ENCODE results near the gene IRAK3. TPM values are rescaled to one million over a fixed set of nuclear protein-coding genes. Genes with fewer than 3 reads are reported as not detected.

IRAK3 gene
- total RNA-seq, 1 experiment from 2014 or later: 0.12 TPM

- intact Hi-C loops (cut with micrococcal nuclease): no loop called here
- no TSS peak for BruUV-seq (replicated peaks)
- no peak overlapping the region for H2AFZ ChIP-seq (ENCODE audit: low read depth, low read length, poor library complexity, severe bottlenecking)
- DNase-seq (ENCODE audit: low read depth, low spot score) (no peak), ATAC-seq (no peak)
- ChIA-PET CTCF (no interaction called here), POLR2A (no interaction called here), RAD21 (ENCODE audit: low non-redundant PET in 1 of 2, low total read pairs in 2 of 2, uncharacterized antibody in 2 of 2, unreplicated experiment in 2 of 2) (no interaction called here)
- no peak overlapping the region for H3K4me3 ChIP-seq (replicated peaks in 1 of 2; ENCODE audit: low read depth in 1 of 2, low read length in 2 of 2)
- no peaks in the 10 kb centered on the region for H3K9me2 ChIP-seq (ENCODE audit: insufficient read depth)
- no peak overlapping the region for H3K9ac ChIP-seq (ENCODE audit: low read length)
- no peaks in the 10 kb centered on the region for H3K9me3 ChIP-seq (ENCODE audit: control insufficient read depth in 1 of 2, insufficient read depth in 1 of 2, low read depth in 1 of 2, low read length in 2 of 2)
- no peaks in the 10 kb centered on the region for H3K36me3 ChIP-seq (ENCODE audit: control insufficient read depth in 1 of 2, insufficient read depth in 2 of 2, low read length in 2 of 2)
- H4K20me1 ChIP-seq (ENCODE audit: insufficient read depth): no peaks in the 10 kb centered on the region
- no peaks in the 10 kb centered on the region for H3K79me2 ChIP-seq (ENCODE audit: insufficient read depth, low read length)
- TF ChIP-seq EZH2phosphoT487 (IDR thresholded peaks at IDR 0.05; ENCODE audit: borderline replicate concordance) (no peak), CBX3 (IDR thresholded peaks at IDR 0.05; ENCODE audit: low read depth) (no peak), FOSL1 (IDR thresholded peaks at IDR 0.05; ENCODE audit: low read depth) (no peak), SIN3A (IDR thresholded peaks at IDR 0.05; ENCODE audit: low read depth) (no peak)
- no peak overlapping the region for H3K27ac ChIP-seq (ENCODE audit: low read depth, low read length)
- no peak overlapping the region for H3K4me2 ChIP-seq (ENCODE audit: low read length)
- H3K4me1 ChIP-seq (ENCODE audit: control insufficient read depth in 1 of 2, insufficient read depth in 2 of 2, low read length in 2 of 2): peaks cover 3 to 5% of the 10 kb centered on the region in 2 experiments; a peak in 2 of 4 replicates
- no peaks in the 10 kb centered on the region for H3K27me3 ChIP-seq (ENCODE audit: insufficient read depth, low read length)
Measured at GRCh38 chr12:66297080-66297479, 108.1 kb downstream of the IRAK3 start.

GRCh38 chr12:66297923-66298322, 108.9 kb downstream of the IRAK3 start:
- no peaks in the 10 kb centered on the region for H3K36me3 ChIP-seq (ENCODE audit: control insufficient read depth in 1 of 2, insufficient read depth in 2 of 2, low read length in 2 of 2)
- H3K27ac ChIP-seq (ENCODE audit: low read depth, low read length): no peak overlapping the region
- ATAC-seq (no peak), DNase-seq (ENCODE audit: low read depth, low spot score) (no peak)
- no peaks in the 10 kb centered on the region for H3K79me2 ChIP-seq (ENCODE audit: insufficient read depth, low read length)
- no peak overlapping the region for H3K4me2 ChIP-seq (ENCODE audit: low read length)
- no peaks in the 10 kb centered on the region for H3K27me3 ChIP-seq (ENCODE audit: insufficient read depth, low read length)
- no TSS peak for BruUV-seq (replicated peaks)
- no peak overlapping the region for H2AFZ ChIP-seq (ENCODE audit: low read depth, low read length, poor library complexity, severe bottlenecking)
- H3K9ac ChIP-seq (ENCODE audit: low read length): no peak overlapping the region
- H3K4me1 ChIP-seq (ENCODE audit: control insufficient read depth in 1 of 2, insufficient read depth in 2 of 2, low read length in 2 of 2): peaks cover 3 to 5% of the 10 kb centered on the region in 2 experiments; a peak in 2 of 4 replicates
- H3K9me3 ChIP-seq (ENCODE audit: control insufficient read depth in 1 of 2, insufficient read depth in 1 of 2, low read depth in 1 of 2, low read length in 2 of 2): no peaks in the 10 kb centered on the region
- no peak for TF ChIP-seq SP1 (IDR thresholded peaks at IDR 0.05; ENCODE audit: low read depth)
- TF ChIP-seq RAD21 (IDR thresholded peaks at IDR 0.05; ENCODE audit: low read depth): no peak
- no peak for TF ChIP-seq CEBPB (IDR thresholded peaks at IDR 0.05; ENCODE audit: low read depth)
- CTCF ChIA-PET: no interaction called here
- no peak overlapping the region for H3K4me3 ChIP-seq (replicated peaks in 1 of 2; ENCODE audit: low read depth in 1 of 2, low read length in 2 of 2)
- no peaks in the 10 kb centered on the region for H3K9me2 ChIP-seq (ENCODE audit: insufficient read depth)
- POLR2A ChIA-PET: no interaction called here
- RAD21 ChIA-PET (ENCODE audit: low non-redundant PET in 1 of 2, low total read pairs in 2 of 2, uncharacterized antibody in 2 of 2, unreplicated experiment in 2 of 2): no interaction called here
- H4K20me1 ChIP-seq (ENCODE audit: insufficient read depth): no peaks in the 10 kb centered on the region
- intact Hi-C loops (cut with micrococcal nuclease): no loop called here
